ENCODE data around the gene GALE. TPM values are rescaled to one million over a fixed set of nuclear protein-coding genes. Genes with fewer than 3 reads are reported as not detected.

Gene GALE
- total and polyA plus RNA-seq, 2 of the 13 experiments (the other 11 are each of a cell fraction or from before 2014, with no cell fraction given): 85.2 to 88.4 TPM

DNA sequence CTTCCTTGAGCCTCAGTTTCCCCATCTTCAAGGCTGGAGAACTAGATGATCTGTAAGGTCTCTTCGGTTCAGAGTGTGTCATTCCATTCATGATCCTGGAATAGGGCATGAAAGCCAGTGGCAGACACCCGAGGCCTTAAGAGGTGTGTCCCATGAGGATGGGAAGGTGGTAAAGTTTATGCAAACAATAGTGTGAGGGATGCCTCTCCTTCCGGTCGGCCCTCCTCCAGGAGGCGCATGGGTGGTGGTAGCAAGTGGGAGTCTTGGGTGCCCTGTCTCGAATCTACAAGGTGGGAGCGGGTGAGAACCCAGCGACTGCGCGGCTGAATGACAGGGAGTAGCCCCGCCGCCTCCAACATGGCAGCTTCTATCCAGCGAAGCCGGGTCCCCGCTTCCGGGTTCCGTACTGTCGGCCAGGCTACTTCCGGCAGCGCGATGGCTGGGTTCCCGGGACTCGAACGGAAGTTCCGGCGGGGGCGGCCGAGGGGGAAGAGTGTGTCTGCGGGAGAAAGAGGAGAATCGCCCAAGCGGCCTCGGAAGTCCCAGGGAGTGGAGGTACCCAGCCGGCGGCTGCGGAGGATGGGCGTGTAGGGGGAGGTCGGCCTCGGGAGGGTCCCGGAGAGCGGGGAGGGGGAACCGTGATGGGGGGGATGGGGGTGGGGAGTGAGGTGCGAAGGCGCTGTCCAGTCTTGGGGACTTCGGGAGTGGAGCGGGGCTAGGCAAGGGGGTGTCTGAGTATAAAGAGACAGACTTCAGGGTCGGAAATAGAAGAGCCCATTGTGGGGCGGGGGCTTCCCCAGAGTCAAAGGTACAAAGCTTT, 9.6 kb downstream of the GALE start, which contains the start of gene LYPLA2 (continued):
- TF ChIP-seq, protein P1, sequence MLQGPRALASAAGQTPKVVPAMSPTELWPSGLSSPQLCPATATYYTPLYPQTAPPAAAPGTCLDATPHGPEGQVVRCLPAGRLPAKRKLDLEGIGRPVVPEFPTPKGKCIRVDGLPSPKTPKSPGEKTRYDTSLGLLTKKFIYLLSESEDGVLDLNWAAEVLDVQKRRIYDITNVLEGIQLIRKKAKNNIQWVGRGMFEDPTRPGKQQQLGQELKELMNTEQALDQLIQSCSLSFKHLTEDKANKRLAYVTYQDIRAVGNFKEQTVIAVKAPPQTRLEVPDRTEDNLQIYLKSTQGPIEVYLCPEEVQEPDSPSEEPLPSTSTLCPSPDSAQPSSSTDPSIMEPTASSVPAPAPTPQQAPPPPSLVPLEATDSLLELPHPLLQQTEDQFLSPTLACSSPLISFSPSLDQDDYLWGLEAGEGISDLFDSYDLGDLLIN (CRISPR knock-in tag; IDR thresholded peaks at IDR 0.05; ENCODE audit: borderline replicate concordance): no peak
- TF ChIP-seq, protein P2, sequence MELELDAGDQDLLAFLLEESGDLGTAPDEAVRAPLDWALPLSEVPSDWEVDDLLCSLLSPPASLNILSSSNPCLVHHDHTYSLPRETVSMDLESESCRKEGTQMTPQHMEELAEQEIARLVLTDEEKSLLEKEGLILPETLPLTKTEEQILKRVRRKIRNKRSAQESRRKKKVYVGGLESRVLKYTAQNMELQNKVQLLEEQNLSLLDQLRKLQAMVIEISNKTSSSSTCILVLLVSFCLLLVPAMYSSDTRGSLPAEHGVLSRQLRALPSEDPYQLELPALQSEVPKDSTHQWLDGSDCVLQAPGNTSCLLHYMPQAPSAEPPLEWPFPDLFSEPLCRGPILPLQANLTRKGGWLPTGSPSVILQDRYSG (CRISPR knock-in tag; IDR thresholded peaks at IDR 0.05): no peak
- TF ChIP-seq ZNF883 (CRISPR knock-in tag; IDR thresholded peaks at IDR 0.05; ENCODE audit: not compliant biosample characterization) (no peak), SP5 (CRISPR knock-in tag; IDR thresholded peaks at IDR 0.05; ENCODE audit: borderline replicate concordance, low read depth) (0 out of 2 replicates have a peak, but pooled peaks have one; percentile 14), ZNF431 (CRISPR knock-in tag; IDR thresholded peaks at IDR 0.05; ENCODE audit: borderline replicate concordance, low read depth) (no peak), CHD2 (IDR thresholded peaks at IDR 0.05; ENCODE audit: low read depth, low read length) (peak; percentile 25; the same call in 1 of the 2 replicates), RBM22 (optimal IDR thresholded peaks at IDR 0.05; ENCODE audit: low read length) (no peak), TGIF2 (CRISPR knock-in tag; IDR thresholded peaks at IDR 0.05) (peak; percentile 51; the same call in 1 of the 2 replicates), ZFP1 (CRISPR knock-in tag; IDR thresholded peaks at IDR 0.05) (0 out of 2 replicates have a peak, but pooled peaks have one; percentile 17), TOPORS (CRISPR knock-in tag; IDR thresholded peaks at IDR 0.05) (no peak), HDAC1 (CRISPR knock-in tag; IDR thresholded peaks at IDR 0.05) (peak; percentile 86)
- TF ChIP-seq, protein P3, sequence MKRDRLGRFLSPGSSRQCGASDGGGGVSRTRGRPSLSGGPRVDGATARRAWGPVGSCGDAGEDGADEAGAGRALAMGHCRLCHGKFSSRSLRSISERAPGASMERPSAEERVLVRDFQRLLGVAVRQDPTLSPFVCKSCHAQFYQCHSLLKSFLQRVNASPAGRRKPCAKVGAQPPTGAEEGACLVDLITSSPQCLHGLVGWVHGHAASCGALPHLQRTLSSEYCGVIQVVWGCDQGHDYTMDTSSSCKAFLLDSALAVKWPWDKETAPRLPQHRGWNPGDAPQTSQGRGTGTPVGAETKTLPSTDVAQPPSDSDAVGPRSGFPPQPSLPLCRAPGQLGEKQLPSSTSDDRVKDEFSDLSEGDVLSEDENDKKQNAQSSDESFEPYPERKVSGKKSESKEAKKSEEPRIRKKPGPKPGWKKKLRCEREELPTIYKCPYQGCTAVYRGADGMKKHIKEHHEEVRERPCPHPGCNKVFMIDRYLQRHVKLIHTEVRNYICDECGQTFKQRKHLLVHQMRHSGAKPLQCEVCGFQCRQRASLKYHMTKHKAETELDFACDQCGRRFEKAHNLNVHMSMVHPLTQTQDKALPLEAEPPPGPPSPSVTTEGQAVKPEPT (CRISPR knock-in tag; IDR thresholded peaks at IDR 0.05; ENCODE audit: low read depth): no peak
- TF ChIP-seq, protein P4, sequence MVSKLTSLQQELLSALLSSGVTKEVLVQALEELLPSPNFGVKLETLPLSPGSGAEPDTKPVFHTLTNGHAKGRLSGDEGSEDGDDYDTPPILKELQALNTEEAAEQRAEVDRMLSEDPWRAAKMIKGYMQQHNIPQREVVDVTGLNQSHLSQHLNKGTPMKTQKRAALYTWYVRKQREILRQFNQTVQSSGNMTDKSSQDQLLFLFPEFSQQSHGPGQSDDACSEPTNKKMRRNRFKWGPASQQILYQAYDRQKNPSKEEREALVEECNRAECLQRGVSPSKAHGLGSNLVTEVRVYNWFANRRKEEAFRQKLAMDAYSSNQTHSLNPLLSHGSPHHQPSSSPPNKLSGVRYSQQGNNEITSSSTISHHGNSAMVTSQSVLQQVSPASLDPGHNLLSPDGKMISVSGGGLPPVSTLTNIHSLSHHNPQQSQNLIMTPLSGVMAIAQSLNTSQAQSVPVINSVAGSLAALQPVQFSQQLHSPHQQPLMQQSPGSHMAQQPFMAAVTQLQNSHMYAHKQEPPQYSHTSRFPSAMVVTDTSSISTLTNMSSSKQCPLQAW (CRISPR knock-in tag; IDR thresholded peaks at IDR 0.05): peak; percentile 60; the same call in 1 of the 2 replicates
- TF ChIP-seq, protein P5, sequence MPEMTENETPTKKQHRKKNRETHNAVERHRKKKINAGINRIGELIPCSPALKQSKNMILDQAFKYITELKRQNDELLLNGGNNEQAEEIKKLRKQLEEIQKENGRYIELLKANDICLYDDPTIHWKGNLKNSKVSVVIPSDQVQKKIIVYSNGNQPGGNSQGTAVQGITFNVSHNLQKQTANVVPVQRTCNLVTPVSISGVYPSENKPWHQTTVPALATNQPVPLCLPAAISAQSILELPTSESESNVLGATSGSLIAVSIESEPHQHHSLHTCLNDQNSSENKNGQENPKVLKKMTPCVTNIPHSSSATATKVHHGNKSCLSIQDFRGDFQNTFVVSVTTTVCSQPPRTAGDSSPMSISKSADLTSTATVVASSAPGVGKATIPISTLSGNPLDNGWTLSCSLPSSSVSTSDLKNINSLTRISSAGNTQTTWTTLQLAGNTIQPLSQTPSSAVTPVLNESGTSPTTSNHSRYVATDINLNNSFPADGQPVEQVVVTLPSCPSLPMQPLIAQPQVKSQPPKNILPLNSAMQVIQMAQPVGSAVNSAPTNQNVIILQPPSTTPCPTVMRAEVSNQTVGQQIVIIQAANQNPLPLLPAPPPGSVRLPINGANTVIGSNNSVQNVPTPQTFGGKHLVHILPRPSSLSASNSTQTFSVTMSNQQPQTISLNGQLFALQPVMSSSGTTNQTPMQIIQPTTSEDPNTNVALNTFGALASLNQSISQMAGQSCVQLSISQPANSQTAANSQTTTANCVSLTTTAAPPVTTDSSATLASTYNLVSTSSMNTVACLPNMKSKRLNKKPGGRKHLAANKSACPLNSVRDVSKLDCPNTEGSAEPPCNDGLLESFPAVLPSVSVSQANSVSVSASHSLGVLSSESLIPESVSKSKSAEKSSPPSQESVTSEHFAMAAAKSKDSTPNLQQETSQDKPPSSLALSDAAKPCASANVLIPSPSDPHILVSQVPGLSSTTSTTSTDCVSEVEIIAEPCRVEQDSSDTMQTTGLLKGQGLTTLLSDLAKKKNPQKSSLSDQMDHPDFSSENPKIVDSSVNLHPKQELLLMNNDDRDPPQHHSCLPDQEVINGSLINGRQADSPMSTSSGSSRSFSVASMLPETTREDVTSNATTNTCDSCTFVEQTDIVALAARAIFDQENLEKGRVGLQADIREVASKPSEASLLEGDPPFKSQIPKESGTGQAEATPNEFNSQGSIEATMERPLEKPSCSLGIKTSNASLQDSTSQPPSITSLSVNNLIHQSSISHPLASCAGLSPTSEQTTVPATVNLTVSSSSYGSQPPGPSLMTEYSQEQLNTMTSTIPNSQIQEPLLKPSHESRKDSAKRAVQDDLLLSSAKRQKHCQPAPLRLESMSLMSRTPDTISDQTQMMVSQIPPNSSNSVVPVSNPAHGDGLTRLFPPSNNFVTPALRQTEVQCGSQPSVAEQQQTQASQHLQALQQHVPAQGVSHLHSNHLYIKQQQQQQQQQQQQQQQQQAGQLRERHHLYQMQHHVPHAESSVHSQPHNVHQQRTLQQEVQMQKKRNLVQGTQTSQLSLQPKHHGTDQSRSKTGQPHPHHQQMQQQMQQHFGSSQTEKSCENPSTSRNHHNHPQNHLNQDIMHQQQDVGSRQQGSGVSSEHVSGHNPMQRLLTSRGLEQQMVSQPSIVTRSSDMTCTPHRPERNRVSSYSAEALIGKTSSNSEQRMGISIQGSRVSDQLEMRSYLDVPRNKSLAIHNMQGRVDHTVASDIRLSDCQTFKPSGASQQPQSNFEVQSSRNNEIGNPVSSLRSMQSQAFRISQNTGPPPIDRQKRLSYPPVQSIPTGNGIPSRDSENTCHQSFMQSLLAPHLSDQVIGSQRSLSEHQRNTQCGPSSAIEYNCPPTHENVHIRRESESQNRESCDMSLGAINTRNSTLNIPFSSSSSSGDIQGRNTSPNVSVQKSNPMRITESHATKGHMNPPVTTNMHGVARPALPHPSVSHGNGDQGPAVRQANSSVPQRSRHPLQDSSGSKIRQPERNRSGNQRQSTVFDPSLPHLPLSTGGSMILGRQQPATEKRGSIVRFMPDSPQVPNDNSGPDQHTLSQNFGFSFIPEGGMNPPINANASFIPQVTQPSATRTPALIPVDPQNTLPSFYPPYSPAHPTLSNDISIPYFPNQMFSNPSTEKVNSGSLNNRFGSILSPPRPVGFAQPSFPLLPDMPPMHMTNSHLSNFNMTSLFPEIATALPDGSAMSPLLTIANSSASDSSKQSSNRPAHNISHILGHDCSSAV (CRISPR knock-in tag; IDR thresholded peaks at IDR 0.05; ENCODE audit: borderline replicate concordance): 0 out of 2 replicates have a peak, but pooled peaks have one; percentile 26
